IPS DF 6.9 (cell line): Measurements from ENCODE around the gene SSBP2.

Experiments
- DNase-seq: peaks from one replicate; pipeline ENCODE4 v3.0.0-alpha.2; 2013; ENCODE audit warnings: low read depth, low spot score
- H3K27ac ChIP-seq: one replicate; pipeline ENCODE4 v1.5.1; 2013; ENCODE audit warnings: low read length, control low read depth
- H3K27me3 ChIP-seq: 2 replicates; pipeline ENCODE4 v1.6.1; 2013; ENCODE audit warnings: mild to moderate bottlenecking, low read length; ENCODE audit not compliant: control insufficient read depth, insufficient read depth
- H3K36me3 ChIP-seq: 2 replicates; pipeline ENCODE4 v1.6.1; 2013; ENCODE audit warnings: low read length; ENCODE audit not compliant: control insufficient read depth, insufficient read depth
- H3K4me1 ChIP-seq: 2 replicates; pipeline ENCODE4 v1.6.1; 2013; ENCODE audit warnings: low read length; ENCODE audit not compliant: control insufficient read depth, insufficient read depth
- H3K4me3 ChIP-seq: 2 replicates; pipeline ENCODE4 v1.5.1; 2013; ENCODE audit warnings: mild to moderate bottlenecking, low read length
- H3K9me3 ChIP-seq: 2 replicates; pipeline ENCODE4 v1.6.1; 2013; ENCODE audit warnings: low read length, inconsistent platforms; ENCODE audit not compliant: control insufficient read depth, insufficient read depth
- WGBS: extraction: QIAGEN DNeasy Blood & Tissue Kit; methylation state at CpG from one replicate; pipeline ENCODE4 v1.1.7; 2013; ENCODE audit warnings: mixed read lengths, missing lambda C conversion rate; ENCODE audit not compliant: insufficient read length, insufficient coverage; 5-methylcytosine and 5-hydroxymethylcytosine counted together

SSBP2 gene

GRCh38 chr5:81783401-81783800 lies 32.5 kb upstream of the SSBP2 start:
- Histone ChIP-seq H3K27ac (no peak overlapping the region), H3K4me3 (no peak overlapping the region), H3K36me3 (no peaks in the 10 kb centered on the region), H3K4me1 (peaks cover 3% of the 10 kb centered on the region; the same call in 1 of the 2 replicates), H3K9me3 (no peaks in the 10 kb centered on the region), H3K27me3 (no peaks in the 10 kb centered on the region)
- no CpG with 5 or more reads among the region's 3 CpGs for WGBS
- DNase-seq: no peak

DNA sequence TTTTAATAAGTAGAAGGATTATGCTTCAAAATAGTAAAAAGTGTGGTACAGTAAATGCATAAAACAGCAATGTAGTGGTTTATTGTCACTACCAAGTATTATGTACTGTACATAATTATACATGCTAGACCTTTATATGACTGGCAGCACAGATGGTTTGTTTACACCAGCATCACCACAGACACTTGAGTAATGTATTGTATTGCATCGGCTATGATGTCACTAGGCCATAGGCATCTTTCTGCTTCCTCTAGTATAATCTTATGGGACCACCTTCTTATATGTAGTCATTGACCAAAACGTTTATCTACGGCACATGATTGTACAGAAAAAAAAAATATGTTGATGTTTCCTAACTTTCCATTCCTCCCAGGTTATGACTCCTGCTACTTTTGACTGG lies 31.9 kb upstream of the SSBP2 start:
- H3K36me3 ChIP-seq: no peaks in the 10 kb centered on the region
- no peak overlapping the region for H3K27ac ChIP-seq
- peaks cover 3% of the 10 kb centered on the region; the same call in 1 of the 2 replicates for H3K4me1 ChIP-seq
- H3K9me3 ChIP-seq: no peaks in the 10 kb centered on the region
- H3K27me3 ChIP-seq: no peaks in the 10 kb centered on the region
- DNase-seq: no peak
- no CpG with 5 or more reads among the region's 3 CpGs for WGBS
- H3K4me3 ChIP-seq: no peak overlapping the region

GRCh38 chr5:81779916-81780266 lies 29.0 kb upstream of the SSBP2 start:
- no peak overlapping the region for H3K27ac ChIP-seq
- no CpG with 5 or more reads among the region's 4 CpGs for WGBS

GRCh38 chr5:81779125-81779915 lies 28.4 kb upstream of the SSBP2 start:
- H3K9me3 ChIP-seq: no peaks in the 10 kb centered on the region
- no peak overlapping the region for H3K27ac ChIP-seq
- H3K36me3 ChIP-seq: no peaks in the 10 kb centered on the region
- H3K4me3 ChIP-seq: no peak overlapping the region
- WGBS: no CpG with 5 or more reads among the region's 5 CpGs
- DNase-seq: no peak
- H3K4me1 ChIP-seq: no peaks in the 10 kb centered on the region; the same call in 1 of the 2 replicates
- H3K27me3 ChIP-seq: no peaks in the 10 kb centered on the region

More at GRCh38 chr5:81779916-81780266, 29.0 kb upstream of the SSBP2 start:
- Histone ChIP-seq H3K36me3 (no peaks in the 10 kb centered on the region), H3K9me3 (no peaks in the 10 kb centered on the region), H3K4me1 (no peaks in the 10 kb centered on the region; the same call in 1 of the 2 replicates), H3K4me3 (no peak overlapping the region), H3K27me3 (no peaks in the 10 kb centered on the region)
- no peak for DNase-seq

DNA sequence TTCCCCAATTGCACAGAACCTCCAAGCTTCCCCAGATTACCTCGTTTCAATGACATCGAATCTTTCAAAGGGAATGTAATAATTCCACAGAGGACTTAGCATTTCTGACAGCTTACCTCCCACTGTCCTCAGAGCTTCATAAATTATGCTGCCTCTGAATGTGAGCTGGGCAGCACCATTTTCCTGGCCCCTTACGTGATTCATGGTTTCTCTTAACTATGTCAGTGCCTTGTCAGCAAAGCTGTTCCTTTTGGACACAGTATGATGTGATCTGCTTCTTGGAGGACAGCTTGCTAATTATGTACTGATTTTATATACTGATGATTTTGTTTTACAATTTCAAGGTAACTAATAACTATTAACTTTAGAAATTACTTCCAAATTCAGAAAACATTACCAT lies 27.7 kb upstream of the SSBP2 start:
- H3K27me3 ChIP-seq: no peaks in the 10 kb centered on the region
- H3K9me3 ChIP-seq: no peaks in the 10 kb centered on the region
- H3K4me3 ChIP-seq: no peak overlapping the region
- H3K4me1 ChIP-seq: no peaks in the 10 kb centered on the region; the same call in 1 of the 2 replicates
- no peak for DNase-seq
- H3K36me3 ChIP-seq: no peaks in the 10 kb centered on the region
- no peak overlapping the region for H3K27ac ChIP-seq
- WGBS: no CpG with 5 or more reads among the region's 3 CpGs

DNA sequence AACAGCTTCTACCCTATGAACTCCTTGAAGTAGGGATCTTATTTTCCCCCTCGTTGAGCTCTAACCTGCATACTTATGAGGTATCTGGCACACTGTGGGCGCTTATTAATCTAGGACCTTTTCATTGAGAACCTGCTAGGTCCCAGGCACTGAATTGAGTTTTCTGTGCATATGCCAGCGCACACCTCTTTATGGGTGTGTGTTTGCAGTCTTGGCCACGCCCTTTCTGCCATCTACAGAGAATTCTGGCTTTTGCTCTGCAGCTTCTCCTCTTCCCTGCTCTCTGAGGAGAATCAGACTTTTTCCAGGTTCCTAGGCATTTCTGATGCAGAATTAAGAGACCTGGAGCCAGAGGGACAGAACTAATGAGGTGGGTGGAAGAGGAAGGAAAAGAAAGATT lies 25.4 kb upstream of the SSBP2 start:
- Histone ChIP-seq H3K27me3 (no peaks in the 10 kb centered on the region), H3K36me3 (no peaks in the 10 kb centered on the region), H3K4me1 (no peaks in the 10 kb centered on the region; the same call in 1 of the 2 replicates), H3K4me3 (no peak overlapping the region), H3K9me3 (no peaks in the 10 kb centered on the region), H3K27ac (no peak overlapping the region)
- no CpG with 5 or more reads among the region's 4 CpGs for WGBS
- DNase-seq: no peak

DNA sequence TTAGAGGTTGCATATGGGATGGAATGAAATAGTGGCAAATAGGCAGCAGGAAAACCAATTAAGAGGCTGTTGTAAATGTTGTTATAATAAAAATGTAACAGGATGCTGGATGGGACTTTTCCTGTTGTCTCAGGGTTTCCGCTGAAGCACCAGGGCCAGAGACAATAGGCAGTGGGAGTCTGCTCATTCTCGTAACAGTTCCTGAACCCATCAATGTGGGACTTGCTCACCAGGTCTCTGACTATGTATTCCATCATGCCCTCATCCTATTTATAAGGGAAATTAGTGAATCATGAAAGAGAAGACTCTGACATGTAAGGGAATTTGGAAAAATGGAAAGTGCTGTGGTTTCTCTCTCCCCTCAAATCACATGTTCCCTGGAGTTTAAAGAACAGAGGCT lies 23.5 kb upstream of the SSBP2 start:
- no peak for DNase-seq
- Histone ChIP-seq H3K9me3 (no peaks in the 10 kb centered on the region), H3K4me1 (no peaks in the 10 kb centered on the region; the same call in 1 of the 2 replicates), H3K27me3 (no peaks in the 10 kb centered on the region), H3K4me3 (no peak overlapping the region), H3K36me3 (no peaks in the 10 kb centered on the region), H3K27ac (no peak overlapping the region)
- WGBS: no CpG with 5 or more reads among the region's 2 CpGs

DNA sequence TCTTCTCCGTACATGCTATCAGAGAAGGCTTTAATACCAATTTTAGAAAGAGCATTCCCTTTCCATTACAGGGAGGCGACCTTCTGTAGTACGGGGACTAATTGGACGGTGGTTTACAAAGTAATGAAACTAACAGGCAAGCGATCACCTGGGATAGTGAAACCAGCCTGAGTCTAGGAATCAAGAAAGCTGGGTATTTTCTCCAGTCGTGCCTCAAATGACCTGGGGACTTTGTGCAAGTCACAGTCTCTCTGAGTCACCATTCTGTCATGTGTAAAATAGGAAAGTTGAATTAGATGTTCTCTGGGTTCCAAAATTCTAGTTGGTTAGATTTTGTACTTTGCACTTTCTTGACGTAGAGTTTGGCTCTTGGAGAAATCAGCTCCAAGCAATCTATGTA lies 22.7 kb upstream of the SSBP2 start:
- H3K9me3 ChIP-seq: no peaks in the 10 kb centered on the region
- H3K4me1 ChIP-seq: no peaks in the 10 kb centered on the region
- H3K4me3 ChIP-seq: no peak overlapping the region
- H3K36me3 ChIP-seq: no peaks in the 10 kb centered on the region
- DNase-seq: no peak
- H3K27ac ChIP-seq: no peak overlapping the region
- no peaks in the 10 kb centered on the region for H3K27me3 ChIP-seq
- WGBS: no CpG with 5 or more reads among the region's 7 CpGs

- WGBS: no CpG with 5 or more reads among the region's 3 CpGs
- H3K36me3 ChIP-seq: no peaks in the 10 kb centered on the region
- H3K4me3 ChIP-seq: no peak overlapping the region
- no peaks in the 10 kb centered on the region for H3K4me1 ChIP-seq
- H3K9me3 ChIP-seq: no peaks in the 10 kb centered on the region
- H3K27ac ChIP-seq: no peak overlapping the region
- no peak for DNase-seq
- no peaks in the 10 kb centered on the region for H3K27me3 ChIP-seq
Observed at GRCh38 chr5:81773161-81773560, 22.3 kb upstream of the SSBP2 start.

GRCh38 chr5:81772488-81772887 lies 21.6 kb upstream of the SSBP2 start:
- WGBS: no CpG with 5 or more reads among the region's 5 CpGs

GRCh38 chr5:81768935-81769452 lies 18.1 kb upstream of the SSBP2 start:
- DNase-seq: no peak
- H3K27ac ChIP-seq: no peak overlapping the region
- H3K4me1 ChIP-seq: no peaks in the 10 kb centered on the region
- no CpG with 5 or more reads among the region's 2 CpGs for WGBS
- H3K4me3 ChIP-seq: no peak overlapping the region
- no peaks in the 10 kb centered on the region for H3K9me3 ChIP-seq
- H3K27me3 ChIP-seq: no peaks in the 10 kb centered on the region
- no peaks in the 10 kb centered on the region for H3K36me3 ChIP-seq

More at GRCh38 chr5:81772488-81772887, 21.6 kb upstream of the SSBP2 start:
- H3K9me3 ChIP-seq: no peaks in the 10 kb centered on the region
- H3K27ac ChIP-seq: no peak overlapping the region
- no peaks in the 10 kb centered on the region for H3K36me3 ChIP-seq
- DNase-seq: no peak
- H3K27me3 ChIP-seq: no peaks in the 10 kb centered on the region
- H3K4me1 ChIP-seq: no peaks in the 10 kb centered on the region
- no peak overlapping the region for H3K4me3 ChIP-seq
